MCF 10A (cell line): ENCODE results near the gene BLOC1S5. TPM values are rescaled to one million over a fixed set of nuclear protein-coding genes. Genes with fewer than 3 reads are reported as not detected.

Experiments
- BruUV-seq: library from RNA; stranded (reverse); fragments of 400-500 nt; replicated peaks from 2 replicates; lab custom pipeline; 2021; lab: Mats Ljungman, UMichigan
- CTCF ChIA-PET: fragments of 300-600 bp; sonication (Branson Sonifier 250); formaldehyde crosslinking; extraction: SDS; loops from one replicate; lab custom pipeline; 2021; ENCODE audit warnings: antibody characterized with exemption, inconsistent platforms; lab: Yijun Ruan, JAX
- POLR2A ChIA-PET: fragments of 300-600, 350-650 bp; sonication (Branson Sonifier 250); formaldehyde crosslinking; extraction: SDS; loops from one replicate; lab custom pipeline; 2020; ENCODE audit warnings: antibody characterized with exemption, inconsistent platforms; lab: Yijun Ruan, JAX
- DNase-seq: peaks from one replicate; pipeline ENCODE4 v3.0.0-alpha.2; 2018; ENCODE audit not compliant: unreplicated experiment
- H3K27ac Mint-ChIP-seq: one replicate; pipeline ENCODE4 v1.8.0; 2022; ENCODE audit warnings: mild to moderate bottlenecking, low read depth, mixed read lengths; ENCODE audit not compliant: unreplicated experiment
- H3K27me3 Mint-ChIP-seq: one replicate; pipeline ENCODE4 v1.8.0; 2022; ENCODE audit warnings: mixed read lengths; ENCODE audit not compliant: insufficient read depth, unreplicated experiment
- H3K36me3 Mint-ChIP-seq: one replicate; pipeline ENCODE4 v1.8.0; 2022; ENCODE audit warnings: mild to moderate bottlenecking, moderate library complexity, mixed read lengths; ENCODE audit not compliant: insufficient read depth, unreplicated experiment
- H3K4me1 Mint-ChIP-seq: one replicate; pipeline ENCODE4 v1.8.0; 2022; ENCODE audit warnings: mixed read lengths; ENCODE audit not compliant: insufficient read depth, unreplicated experiment
- H3K4me3 Mint-ChIP-seq: one replicate; pipeline ENCODE4 v1.8.0; 2022; ENCODE audit warnings: mild to moderate bottlenecking, moderate library complexity, mixed read lengths; ENCODE audit not compliant: unreplicated experiment
- H3K9me3 Mint-ChIP-seq: one replicate; pipeline ENCODE4 v1.8.0; 2022; ENCODE audit warnings: mixed read lengths; ENCODE audit not compliant: unreplicated experiment
- CTCF ChIP-seq: fragments of 200-600 bp; IDR thresholded peaks from one replicate; pipeline ENCODE4 v1.8.0; 2022; ENCODE audit warnings: antibody characterized with exemption, mild to moderate bottlenecking; ENCODE audit not compliant: unreplicated experiment
- intact Hi-C: fragments of 100-400 bp; cut with micrococcal nuclease; formaldehyde crosslinking; loops from 2 replicates; pipeline ENCODE4 v1.14.1; 2022
- total RNA-seq: library from RNA; stranded (reverse); gene quantifications from 2 replicates; pipeline ENCODE4 v1.2.3, GENCODE V29; 2022

BLOC1S5 gene
- total RNA-seq, 1 experiment from 2014 or later = 7.7 TPM

- Mint-ChIP-seq H3K27ac (no peak overlapping the region), H3K27me3 (no peaks in the 10 kb centered on the region), H3K4me3 (no peak overlapping the region), H3K4me1 (peaks cover 17% of the 10 kb centered on the region), H3K36me3 (no peaks in the 10 kb centered on the region), H3K9me3 (no peaks in the 10 kb centered on the region)
- intact Hi-C loops = no loop called here
- no TSS peak for BruUV-seq
- no peak for DNase-seq
- CTCF ChIA-PET = interaction anchor here (0.6 kb wide), 1 partner anchor 8 kb away, joined by 3 read pairs; no protein-coding TSS in a partner anchor
- no peak for TF ChIP-seq CTCF
- POLR2A ChIA-PET = interaction anchor here (0.7 kb wide), 1 partner anchor 62 kb away, joined by 3 read pairs; no protein-coding TSS in a partner anchor
Measured at GRCh38 chr6:7997286-7997685, 66.9 kb downstream of the BLOC1S5 start.

GRCh38 chr6:7996538-7997111, 67.6 kb downstream of the BLOC1S5 start:
- ChIA-PET POLR2A (interaction anchor here (0.6 to 0.7 kb wide), 2 partner anchors 63 to 88 kb away, joined by 3 read pairs; no protein-coding TSS in a partner anchor), CTCF (interaction anchor here (0.6 to 1.1 kb wide), 4 partner anchors 8 to 353 kb away, joined by 3 to 6 read pairs (median 3); no protein-coding TSS in a partner anchor)
- DNase-seq = peak; percentile 75
- no peaks in the 10 kb centered on the region for H3K36me3 Mint-ChIP-seq
- peaks cover 21% of the 10 kb centered on the region for H3K4me1 Mint-ChIP-seq
- intact Hi-C loops = no loop called here
- no peaks in the 10 kb centered on the region for H3K27me3 Mint-ChIP-seq
- no peak for TF ChIP-seq CTCF
- H3K4me3 Mint-ChIP-seq = no peak overlapping the region
- H3K9me3 Mint-ChIP-seq = no peaks in the 10 kb centered on the region
- BruUV-seq = no TSS peak
- no peak overlapping the region for H3K27ac Mint-ChIP-seq

- H3K4me3 Mint-ChIP-seq = no peak overlapping the region
- H3K27ac Mint-ChIP-seq = no peak overlapping the region
- ChIA-PET CTCF (interaction anchor here (1.4 to 3.5 kb wide), 3 partner anchors 85 to 272 kb away, joined by 3 to 24 read pairs (median 4); no protein-coding TSS in a partner anchor), POLR2A (no interaction called here)
- no TSS peak for BruUV-seq
- intact Hi-C loops = loop anchor here (5.0 kb wide), 1 partner anchor 82 kb away; the partner anchor contains the start of gene TXNDC5
- H3K9me3 Mint-ChIP-seq = no peaks in the 10 kb centered on the region
- peak; percentile 16 for DNase-seq
- no peaks in the 10 kb centered on the region for H3K36me3 Mint-ChIP-seq
- peaks cover 21% of the 10 kb centered on the region for H3K4me1 Mint-ChIP-seq
- H3K27me3 Mint-ChIP-seq = no peaks in the 10 kb centered on the region
- no peak for TF ChIP-seq CTCF
Measured at GRCh38 chr6:7993952-7994351, 70.2 kb downstream of the BLOC1S5 start.

- Mint-ChIP-seq H3K36me3 (no peaks in the 10 kb centered on the region), H3K4me3 (no peak overlapping the region), H3K27me3 (no peaks in the 10 kb centered on the region), H3K27ac (no peak overlapping the region), H3K4me1 (peaks cover 20% of the 10 kb centered on the region), H3K9me3 (no peaks in the 10 kb centered on the region)
- no TSS peak for BruUV-seq
- ChIA-PET CTCF (interaction anchor here (0.7 to 3.5 kb wide), 4 partner anchors 85 to 271 kb away, joined by 3 to 24 read pairs (median 4); no protein-coding TSS in a partner anchor), POLR2A (interaction anchor here (0.9 kb wide), 1 partner anchor 22 kb away, joined by 3 read pairs; no protein-coding TSS in a partner anchor)
- intact Hi-C loops = loop anchor here (5.0 kb wide), 1 partner anchor 81 kb away; the partner anchor contains the start of gene TXNDC5
- TF ChIP-seq CTCF = no peak
- DNase-seq = no peak
Measured at GRCh38 chr6:7993399-7993798, 70.8 kb downstream of the BLOC1S5 start.
